HG03097 (cell line): ENCODE data around the gene LDLR.
"Not testable (repeated sequence)": the region's sequence is repeated elsewhere in the genome, so short reads cannot be mapped to it uniquely, and the experiment has no call there.

Experiments used
- ATAC-seq: cut with Tn5 transposase; IDR thresholded peaks from one replicate; pipeline ENCODE4 v1.9.1; 2021; ENCODE audit not compliant: unreplicated experiment, low FRiP score

LDLR gene

GRCh38 chr19:11069561-11069960 is 19.7 kb upstream of the LDLR start:
- ATAC-seq, result no peak

DNA sequence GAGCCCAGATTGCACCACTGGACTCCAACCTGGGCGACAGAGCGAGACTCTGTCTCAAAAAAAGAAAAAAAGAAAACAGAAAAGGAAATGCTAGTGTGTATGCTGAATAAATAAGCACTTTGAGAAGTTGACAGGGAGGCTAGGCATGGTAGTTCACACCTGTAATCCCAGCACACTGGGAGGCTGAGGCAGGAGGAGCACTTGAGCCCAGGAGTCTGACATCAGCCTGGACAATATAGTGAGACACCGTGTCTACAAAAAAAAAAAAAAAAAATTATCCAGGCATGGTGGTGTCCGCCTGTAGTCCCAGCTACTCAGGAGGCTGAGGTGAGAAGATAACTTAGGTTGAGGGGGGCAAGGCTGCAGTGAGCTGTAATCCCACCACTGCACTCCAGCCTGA is 19.1 kb upstream of the LDLR start:
- no peak for ATAC-seq

- ATAC-seq, result no peak
Observed at GRCh38 chr19:11073568-11073967, 15.7 kb upstream of the LDLR start.

DNA sequence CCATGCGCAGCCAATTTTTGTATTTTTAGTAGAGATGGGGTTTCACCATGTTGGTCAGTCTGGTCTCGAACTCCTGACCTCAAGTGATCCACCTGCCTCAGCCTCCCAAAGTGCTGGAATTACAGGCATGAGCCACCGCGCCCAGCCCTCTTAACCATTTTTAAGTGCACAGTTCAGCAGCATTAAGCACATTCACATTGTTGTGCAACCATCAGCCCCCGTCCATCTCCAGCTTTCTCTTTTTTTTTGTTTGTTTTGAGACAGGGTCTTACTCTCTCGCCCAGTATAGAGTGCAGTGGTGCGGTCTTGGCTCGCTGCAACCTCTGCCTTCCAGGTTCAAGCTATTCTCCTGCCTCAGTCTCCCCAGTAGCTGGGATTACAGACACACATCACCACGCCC is 12.5 kb upstream of the LDLR start:
- not testable (repeated sequence) for ATAC-seq

DNA sequence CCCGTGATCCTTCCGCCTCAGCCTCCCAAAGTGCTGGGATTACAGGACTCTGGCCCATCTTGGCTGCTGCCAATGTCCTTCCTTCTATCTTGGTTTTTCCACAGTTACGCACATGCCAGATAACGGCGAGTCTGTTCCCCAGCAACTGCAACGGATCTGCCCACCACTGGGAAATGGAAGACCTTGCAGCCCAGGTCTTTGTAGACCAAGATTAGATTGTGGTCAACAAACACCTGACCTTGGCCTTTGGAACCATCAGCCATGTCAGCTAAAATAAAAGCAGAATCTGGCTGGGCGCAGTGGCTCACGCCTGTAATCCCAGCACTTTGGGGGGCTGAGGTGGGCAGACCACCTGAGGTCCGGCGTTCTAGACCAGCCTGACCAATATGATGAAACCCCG is 10.4 kb upstream of the LDLR start:
- no peak for ATAC-seq

DNA sequence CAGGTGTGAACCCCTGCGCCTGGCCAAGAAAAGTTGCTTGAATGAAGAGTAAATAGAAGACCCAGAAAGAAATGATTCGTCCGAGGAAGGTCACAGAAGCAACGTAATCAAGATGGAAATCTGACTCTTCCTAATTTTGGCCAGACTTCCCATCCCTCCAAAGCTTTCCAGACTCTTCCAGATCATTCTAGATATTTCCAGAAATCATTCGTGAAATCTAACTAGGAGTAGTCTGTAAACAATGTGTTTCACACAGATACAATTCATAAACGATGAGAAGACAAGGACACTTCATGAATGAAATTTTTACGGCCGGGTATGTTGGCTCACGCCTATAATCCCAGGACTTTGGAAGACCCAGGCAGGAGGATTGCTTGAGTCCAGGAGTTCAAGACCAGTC is 9.3 kb upstream of the LDLR start:
- ATAC-seq, result no peak

DNA sequence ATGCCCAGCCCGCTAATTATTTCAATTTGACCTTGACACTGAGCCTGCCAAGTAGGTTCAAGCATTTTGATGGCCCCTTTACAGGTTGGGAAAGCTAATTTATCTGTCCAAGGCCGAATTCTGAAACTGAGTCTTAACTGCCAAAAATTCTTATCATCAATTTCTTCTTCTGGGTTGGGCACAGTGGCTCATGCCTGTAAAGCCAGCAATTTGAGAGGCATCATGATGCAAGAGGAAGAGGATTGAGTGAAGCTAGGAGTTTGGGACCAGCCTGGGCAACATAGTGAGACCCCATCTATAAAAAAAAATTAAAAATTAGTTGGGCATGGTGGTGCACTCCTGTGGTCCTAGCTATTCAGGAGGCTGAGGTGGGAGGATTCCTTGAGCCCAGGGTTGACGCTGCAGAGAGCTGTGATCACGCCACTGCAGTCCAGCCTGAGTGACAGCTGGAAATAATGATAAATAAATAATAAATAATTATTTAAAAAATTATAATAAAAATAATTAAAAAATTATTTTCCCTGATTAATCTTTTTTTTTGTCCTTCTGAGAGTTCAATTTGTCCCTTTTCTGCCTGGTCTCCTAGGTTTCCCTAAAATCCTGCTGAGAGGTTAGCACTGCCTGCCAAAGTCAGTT is 1.3 kb upstream of the LDLR start:
- ATAC-seq, result no peak

DNA sequence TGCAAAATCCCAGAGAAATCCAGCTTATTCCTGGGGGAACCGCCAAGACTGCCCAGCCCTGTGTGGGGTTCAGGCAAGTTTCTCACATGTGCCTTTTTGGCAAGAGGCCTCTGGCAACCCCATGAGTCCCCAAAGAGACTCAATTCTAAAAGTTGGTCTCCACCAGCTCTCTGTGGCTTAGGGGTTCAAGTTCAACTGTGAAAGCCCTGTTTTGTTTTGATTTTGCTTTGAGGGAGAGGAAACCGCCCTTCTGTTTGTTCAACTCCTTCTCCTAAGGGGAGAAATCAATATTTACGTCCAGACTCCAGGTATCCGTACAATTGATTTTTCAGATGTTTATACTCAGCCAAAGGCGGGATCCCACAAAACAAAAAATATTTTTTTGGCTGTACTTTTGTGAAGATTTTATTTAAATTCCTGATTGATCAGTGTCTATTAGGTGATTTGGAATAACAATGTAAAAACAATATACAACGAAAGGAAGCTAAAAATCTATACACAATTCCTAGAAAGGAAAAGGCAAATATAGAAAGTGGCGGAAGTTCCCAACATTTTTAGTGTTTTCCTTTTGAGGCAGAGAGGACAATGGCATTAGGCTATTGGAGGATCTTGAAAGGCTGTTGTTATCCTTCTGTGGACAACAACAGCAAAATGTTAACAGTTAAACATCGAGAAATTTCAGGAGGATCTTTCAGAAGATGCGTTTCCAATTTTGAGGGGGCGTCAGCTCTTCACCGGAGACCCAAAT is 583 bp upstream of the LDLR start:
- ATAC-seq, result no peak

DNA sequence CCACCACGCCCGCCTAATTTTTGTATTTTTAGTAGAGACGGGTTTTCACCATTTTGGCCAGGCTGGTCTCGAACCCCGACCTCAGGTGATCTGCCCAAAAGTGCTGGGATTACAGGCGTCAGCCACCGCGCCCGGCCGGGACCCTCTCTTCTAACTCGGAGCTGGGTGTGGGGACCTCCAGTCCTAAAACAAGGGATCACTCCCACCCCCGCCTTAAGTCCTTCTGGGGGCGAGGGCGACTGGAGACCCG is 676 bp downstream of the LDLR start:
- ATAC-seq, result not testable (repeated sequence)

GRCh38 chr19:11090264-11090996 is 1.2 kb downstream of the LDLR start:
- peak; percentile 55 for ATAC-seq

DNA sequence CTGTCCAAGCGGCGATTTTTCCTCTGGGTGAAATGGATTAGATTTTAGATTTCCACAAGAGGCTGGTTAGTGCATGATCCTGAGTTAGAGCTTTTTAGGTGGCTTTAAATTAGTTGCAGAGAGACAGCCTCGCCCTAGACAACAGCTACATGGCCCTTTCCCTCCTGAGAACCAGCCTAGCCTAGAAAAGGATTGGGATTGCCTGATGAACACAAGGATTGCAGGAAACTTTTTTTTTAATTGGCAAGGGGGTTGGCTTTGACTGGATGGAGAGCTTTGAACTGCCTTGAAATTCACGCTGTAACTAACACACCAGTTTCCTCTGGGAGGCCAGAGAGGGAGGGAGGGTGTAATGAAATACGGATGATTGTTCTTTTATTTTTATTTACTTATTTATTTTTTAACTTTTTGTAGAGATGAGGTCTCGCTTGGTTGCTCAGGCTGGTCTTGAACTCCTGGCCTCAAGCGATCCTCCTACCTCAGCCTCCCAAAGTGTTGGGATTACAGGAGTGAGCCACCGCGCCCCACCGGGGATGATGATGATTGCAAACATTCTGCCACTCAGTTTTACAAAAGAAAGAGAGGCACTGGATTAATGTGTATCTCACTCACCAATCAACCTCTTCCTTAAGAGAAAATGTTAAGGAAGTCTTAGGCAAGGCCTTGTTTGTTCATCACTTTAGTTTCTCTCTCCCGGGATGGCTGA is 1.9 kb downstream of the LDLR start:
- no peak for ATAC-seq

DNA sequence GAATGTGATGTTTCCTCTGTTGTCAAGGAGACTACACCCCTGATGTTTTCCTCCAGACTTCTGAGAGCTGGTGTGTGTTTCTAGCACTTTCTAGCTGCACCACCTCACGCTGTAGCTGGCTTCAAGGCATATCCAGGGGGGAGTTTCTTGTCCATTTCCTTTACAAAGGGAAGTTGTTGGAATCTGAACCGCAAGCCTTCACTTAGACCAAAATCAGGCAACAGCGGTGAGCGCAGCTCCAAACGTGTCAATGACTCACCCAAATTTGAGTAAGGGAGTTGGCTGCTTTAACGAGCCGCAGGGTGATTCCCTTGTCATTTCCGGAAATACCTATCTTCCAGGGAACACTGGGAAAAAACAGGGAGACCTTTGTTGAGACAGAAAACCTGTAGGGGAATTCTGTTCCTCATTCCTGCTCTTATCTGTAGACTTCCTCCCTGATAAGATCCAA is 2.5 kb downstream of the LDLR start:
- no peak for ATAC-seq

- ATAC-seq, result no peak
Observed at GRCh38 chr19:11092181-11092538, 2.9 kb downstream of the LDLR start.

GRCh38 chr19:11093689-11094238 is 4.5 kb downstream of the LDLR start:
- ATAC-seq, result no peak

DNA sequence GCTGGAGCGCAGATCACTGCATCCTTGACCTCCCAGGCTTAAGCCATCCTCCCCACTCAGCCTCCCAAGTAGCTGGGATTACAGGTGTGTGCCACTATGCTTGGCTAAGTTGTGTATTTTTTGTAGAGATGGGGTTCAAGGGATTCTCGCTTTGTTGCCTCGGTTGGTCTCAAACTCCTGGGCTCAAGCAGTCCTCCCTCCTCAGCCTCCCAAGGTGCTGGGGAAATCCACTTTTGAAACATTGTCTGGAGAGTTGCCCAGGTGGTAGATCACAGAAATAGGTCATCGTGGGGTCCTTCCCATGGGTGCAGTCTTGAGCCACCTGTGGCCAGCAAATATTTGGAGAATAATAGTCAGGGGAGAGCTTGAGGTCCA is 5.2 kb downstream of the LDLR start:
- no peak for ATAC-seq

DNA sequence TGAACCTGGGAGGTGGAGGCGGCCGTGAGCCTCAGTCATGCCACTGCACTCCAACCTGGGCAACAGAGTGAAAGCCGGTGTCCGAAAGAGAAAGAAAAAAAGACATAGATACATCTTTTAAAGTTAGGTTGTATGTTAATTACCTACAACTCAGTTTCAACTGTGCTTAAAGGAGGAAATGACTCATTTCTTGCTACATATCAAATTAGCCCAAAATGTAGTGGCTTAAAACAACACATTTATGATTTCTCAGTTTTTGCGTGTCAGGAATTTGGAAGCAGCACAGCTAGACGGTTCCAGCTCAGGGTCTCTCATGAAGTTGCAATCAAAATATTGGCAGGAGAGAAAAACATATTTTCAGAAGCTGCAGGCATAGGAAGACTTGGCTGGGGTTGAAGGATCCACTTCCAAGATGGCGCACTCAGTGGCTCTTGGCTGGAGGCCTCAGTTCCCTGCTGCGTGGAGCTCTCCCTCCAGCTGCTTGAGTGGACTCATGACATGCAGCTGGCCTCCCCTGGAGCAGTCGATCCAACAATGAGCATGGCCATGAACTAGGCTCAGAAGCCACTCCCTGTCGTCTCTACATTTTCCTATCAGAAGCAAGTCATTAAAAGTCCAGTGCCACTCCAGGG is 7.1 kb downstream of the LDLR start:
- ATAC-seq, result no peak

GRCh38 chr19:11097367-11097766 is 8.1 kb downstream of the LDLR start:
- not testable (repeated sequence) for ATAC-seq

GRCh38 chr19:11098327-11098726 is 9.1 kb downstream of the LDLR start:
- ATAC-seq, result no peak

DNA sequence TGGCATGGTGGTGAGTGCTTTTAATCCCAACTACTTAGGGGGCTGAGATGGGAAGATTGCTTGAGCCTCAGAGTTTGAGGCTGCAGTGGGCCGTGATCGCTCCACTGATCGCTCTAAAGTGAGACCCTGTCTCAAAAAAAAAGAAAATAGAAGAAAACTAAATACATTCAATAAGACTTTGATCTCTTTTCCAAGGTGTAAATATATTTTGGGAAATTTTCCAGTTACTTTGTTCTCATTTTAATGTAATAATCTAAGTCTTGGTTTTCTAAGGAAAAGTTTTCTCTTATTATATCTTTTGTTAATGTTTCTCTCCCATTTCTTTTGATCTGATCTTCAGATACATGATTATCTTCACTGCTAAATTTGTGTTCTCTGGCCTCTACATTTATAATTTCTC is 9.6 kb downstream of the LDLR start:
- no peak for ATAC-seq

GRCh38 chr19:11100049-11100448 is 10.8 kb downstream of the LDLR start:
- no peak for ATAC-seq

GRCh38 chr19:11101057-11101456 is 11.8 kb downstream of the LDLR start:
- no peak for ATAC-seq
